GM12874 (cell line): Measurements from ENCODE around the gene FBXO47.

Source experiments
- TF ChIP-seq, protein P1 (sequence below): IDR thresholded peaks from 2 replicates; pipeline ENCODE4 v1.5.1; 2011; ENCODE audit warnings: low read depth, mild to moderate bottlenecking, control low read depth, low read length, moderate library complexity; ENCODE audit not compliant: insufficient read depth

FBXO47 gene

DNA sequence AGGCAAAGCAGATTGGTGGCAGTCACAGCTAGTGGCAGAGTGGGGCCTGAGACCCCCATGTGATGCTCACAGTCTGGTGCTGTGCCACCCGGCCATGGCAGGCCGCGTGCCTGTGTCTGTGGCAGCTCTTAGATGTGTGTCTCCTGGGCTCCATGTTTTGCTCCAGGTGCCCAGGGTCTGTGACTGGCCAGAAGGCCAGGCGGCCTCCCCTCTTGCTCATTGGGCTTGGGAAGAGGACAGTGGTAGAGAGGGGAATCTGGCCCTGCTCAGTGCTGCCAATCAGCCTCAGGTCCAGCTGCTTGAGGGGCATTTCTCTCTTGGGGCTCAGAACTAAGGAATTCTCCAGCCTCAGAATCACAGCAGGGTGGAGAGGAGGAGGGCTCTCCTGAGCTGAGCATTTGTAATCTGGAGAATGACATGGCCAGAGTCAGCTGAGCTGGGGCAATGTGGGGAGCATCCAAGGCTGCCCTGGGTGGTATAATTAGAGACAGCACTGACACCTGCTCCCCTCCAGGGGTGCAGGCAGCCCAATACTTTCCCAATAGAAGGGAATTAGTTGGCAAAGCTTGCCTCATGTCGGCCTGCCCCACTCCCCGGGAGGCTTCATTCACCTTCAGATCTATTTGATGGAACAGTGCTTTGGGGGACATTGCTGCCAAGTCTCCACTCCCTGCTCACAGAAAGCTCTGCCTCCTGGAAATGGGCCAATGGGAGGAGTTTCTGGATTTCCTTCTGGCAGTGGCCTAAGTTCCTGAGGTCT, 44.5 kb downstream of the FBXO47 start:
- TF ChIP-seq, protein P1, sequence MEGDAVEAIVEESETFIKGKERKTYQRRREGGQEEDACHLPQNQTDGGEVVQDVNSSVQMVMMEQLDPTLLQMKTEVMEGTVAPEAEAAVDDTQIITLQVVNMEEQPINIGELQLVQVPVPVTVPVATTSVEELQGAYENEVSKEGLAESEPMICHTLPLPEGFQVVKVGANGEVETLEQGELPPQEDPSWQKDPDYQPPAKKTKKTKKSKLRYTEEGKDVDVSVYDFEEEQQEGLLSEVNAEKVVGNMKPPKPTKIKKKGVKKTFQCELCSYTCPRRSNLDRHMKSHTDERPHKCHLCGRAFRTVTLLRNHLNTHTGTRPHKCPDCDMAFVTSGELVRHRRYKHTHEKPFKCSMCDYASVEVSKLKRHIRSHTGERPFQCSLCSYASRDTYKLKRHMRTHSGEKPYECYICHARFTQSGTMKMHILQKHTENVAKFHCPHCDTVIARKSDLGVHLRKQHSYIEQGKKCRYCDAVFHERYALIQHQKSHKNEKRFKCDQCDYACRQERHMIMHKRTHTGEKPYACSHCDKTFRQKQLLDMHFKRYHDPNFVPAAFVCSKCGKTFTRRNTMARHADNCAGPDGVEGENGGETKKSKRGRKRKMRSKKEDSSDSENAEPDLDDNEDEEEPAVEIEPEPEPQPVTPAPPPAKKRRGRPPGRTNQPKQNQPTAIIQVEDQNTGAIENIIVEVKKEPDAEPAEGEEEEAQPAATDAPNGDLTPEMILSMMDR: no peak

DNA sequence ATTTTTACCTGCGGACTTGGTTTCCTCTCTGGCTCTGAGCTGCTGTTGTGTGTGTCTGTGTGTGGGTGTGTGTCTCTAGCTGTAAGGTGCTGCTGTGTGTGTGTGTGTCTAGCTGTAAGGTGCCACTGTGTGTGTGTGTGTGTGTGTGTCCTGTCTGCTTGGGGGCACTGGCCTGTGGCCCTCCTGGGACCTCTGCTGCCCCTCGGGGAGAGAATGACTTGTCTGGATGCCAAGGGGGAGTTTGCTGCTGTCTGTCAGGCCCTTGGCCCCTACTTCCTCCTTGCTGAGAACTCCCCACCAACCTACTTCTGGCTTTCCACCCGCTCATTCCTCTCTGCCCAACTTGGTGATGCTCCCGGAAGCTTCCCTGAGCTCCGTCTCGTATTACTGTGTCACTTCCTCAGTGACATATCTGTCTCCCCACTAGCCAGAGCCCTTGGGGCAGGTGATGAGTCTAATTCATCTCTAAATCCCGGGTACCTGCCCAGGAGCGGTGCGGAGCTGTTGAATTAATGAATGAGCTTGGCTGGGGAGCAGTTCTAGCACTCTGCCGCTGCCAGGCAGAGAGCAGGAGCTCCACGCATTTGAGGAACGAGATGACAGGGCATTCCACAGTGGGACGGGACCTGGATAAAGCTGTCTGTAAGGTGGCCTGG, 45.3 kb downstream of the FBXO47 start:
- TF ChIP-seq, protein P1: no peak

DNA sequence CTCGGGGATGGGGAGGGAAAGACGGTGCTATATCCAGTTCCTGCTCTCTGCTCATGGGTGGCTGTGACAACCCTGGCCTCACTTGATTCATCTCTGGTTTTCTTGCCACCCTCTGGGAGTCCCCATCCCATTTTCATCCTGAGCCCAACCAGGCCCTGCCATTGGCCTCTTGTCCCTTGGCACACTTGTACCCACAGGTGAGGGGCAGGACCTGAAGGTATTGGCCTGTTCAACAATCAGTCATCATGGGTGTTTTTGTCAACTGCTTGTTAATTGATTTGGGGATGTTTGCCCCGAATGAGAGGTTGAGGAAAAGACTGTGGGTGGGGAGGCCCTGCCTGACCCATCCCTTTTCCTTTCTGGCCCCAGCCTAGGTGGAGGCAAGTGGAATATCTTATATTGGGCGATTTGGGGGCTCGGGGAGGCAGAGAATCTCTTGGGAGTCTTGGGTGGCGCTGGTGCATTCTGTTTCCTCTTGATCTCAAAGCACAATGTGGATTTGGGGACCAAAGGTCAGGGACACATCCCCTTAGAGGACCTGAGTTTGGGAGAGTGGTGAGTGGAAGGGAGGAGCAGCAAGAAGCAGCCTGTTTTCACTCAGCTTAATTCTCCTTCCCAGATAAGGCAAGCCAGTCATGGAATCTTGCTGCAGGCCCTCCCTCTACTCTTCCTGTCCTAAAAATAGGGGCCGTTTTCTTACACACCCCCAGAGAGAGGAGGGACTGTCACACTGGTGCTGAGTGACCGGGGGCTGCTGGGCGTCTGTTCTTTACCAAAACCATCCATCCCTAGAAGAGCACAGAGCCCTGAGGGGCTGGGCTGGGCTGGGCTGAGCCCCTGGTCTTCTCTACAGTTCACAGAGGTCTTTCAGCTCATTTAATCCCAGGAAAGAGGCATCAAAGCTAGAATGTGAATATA, 46.6 kb downstream of the FBXO47 start:
- TF ChIP-seq, protein P1: no peak

DNA sequence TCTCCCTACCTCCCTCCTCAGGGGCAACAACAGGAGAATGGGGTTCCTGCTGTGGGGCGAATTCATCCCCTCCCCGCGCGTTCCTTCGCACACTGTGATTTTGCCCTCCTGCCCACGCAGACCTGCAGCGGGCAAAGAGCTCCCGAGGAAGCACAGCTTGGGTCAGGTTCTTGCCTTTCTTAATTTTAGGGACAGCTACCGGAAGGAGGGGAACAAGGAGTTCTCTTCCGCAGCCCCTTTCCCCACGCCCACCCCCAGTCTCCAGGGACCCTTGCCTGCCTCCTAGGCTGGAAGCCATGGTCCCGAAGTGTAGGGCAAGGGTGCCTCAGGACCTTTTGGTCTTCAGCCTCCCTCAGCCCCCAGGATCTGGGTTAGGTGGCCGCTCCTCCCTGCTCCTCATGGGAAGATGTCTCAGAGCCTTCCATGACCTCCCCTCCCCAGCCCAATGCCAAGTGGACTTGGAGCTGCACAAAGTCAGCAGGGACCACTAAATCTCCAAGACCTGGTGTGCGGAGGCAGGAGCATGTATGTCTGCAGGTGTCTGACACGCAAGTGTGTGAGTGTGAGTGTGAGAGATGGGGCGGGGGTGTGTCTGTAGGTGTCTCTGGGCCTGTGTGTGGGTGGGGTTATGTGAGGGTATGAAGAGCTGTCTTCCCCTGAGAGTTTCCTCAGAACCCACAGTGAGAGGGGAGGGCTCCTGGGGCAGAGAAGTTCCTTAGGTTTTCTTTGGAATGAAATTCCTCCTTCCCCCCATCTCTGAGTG, 47.7 kb downstream of the FBXO47 start:
- TF ChIP-seq, protein P1: no peak

DNA sequence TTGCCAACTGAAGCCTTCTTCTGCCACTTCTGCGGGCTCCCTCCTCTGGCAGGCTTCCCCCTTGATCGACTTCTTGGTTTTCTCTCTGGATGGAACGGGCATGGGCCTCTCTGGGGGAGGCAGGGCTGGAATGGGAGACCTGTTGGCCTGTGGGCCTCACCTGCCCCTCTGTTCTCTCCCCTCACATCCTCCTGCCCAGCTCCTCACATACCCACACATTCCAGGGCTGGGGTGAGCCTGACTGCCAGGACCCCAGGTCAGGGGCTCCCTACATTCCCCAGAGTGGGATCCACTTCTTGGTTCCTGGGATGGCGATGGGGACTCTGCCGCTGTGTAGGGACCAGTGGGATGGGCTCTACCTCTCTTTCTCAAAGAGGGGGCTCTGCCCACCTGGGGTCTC, 48.3 kb downstream of the FBXO47 start:
- TF ChIP-seq, protein P1: no peak

DNA sequence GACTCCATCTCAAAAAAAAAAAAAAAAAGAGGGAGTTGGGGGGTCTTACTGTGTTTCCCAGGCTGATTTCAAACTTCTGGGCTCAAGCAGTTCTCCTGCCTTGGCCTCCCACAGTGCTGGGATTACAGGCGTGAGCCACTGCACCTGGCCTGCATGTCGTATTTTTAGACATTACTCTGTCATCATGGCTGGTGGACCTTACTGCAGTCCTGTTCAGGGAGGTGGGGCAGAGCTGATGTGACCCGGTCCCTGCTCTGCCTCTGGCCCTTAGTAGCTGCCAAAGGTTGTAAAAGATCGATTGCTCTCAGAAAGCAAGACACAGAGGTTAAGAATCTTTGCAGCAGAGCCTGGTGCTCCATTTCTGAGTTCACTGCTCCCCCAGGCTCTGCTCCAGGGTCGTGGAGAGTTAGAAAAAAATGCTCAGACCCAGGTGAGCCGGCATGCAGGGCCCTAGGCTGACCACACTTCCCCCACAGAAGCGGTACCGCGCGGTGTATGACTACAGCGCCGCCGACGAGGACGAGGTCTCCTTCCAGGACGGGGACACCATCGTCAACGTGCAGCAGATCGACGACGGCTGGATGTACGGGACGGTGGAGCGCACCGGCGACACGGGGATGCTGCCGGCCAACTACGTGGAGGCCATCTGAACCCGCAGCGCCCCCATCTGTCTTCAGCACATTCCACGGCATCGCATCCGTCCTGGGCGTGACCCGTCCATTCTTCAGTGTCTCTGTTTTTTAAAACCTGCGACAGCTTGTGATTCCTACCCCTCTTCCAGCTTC, 48.9 kb downstream of the FBXO47 start:
- TF ChIP-seq, protein P1: no peak
